H1 (cell line): Measurements from ENCODE around the gene ZFP36L2. TPM values are rescaled to one million over a fixed set of nuclear protein-coding genes. Genes with fewer than 3 reads are reported as not detected.
A peak's percentile ranks its signal among the peaks of the same experiment; 100 is the strongest.

Experiments used
- CTCF ChIA-PET: fragments of 300-600 bp; sonication (Branson Sonifier 250); formaldehyde crosslinking; loops from one replicate; lab custom pipeline; 2021; ENCODE audit not compliant: partially characterized antibody; lab: Charles Lee
- POLR2A ChIA-PET: fragments of 300-600 bp; sonication (Branson Sonifier 250); formaldehyde crosslinking; loops from one replicate; lab custom pipeline; 2021; ENCODE audit warnings: inconsistent platforms; ENCODE audit not compliant: partially characterized antibody; lab: Charles Lee
- DNase-seq, 2 experiments: peaks; one replicate each; pipeline versions ENCODE4 v3.0.0 to v3.0.0-alpha.2; 2010 to 2022; ENCODE audit warnings: low spot score in 2 of 2, low read depth in 1 of 2, mixed read lengths in 1 of 2
- FAIRE-seq: peaks from 2 replicates; lab custom pipeline; 2011; peaks lifted over from hg19 to GRCh38; lab: Jason Lieb, UNC
- H2AFZ ChIP-seq: 2 replicates; pipeline ENCODE4 v1.8.1; 2012; ENCODE audit warnings: low read length, inconsistent platforms
- H2AK5ac ChIP-seq: 2 replicates; pipeline ENCODE4 v1.6.1; 2013; ENCODE audit warnings: low read depth, low read length
- H2BK120ac ChIP-seq: replicated peaks from 2 replicates; pipeline ENCODE3; 2013; ENCODE audit warnings: low read depth, low read length, inconsistent platforms
- H2BK12ac ChIP-seq: 2 replicates; pipeline ENCODE4 v1.6.1; 2013; ENCODE audit warnings: low read depth, low read length
- H2BK15ac ChIP-seq: 2 replicates; pipeline ENCODE4 v1.6.1; 2013; ENCODE audit warnings: low read length
- H2BK20ac ChIP-seq: 2 replicates; pipeline ENCODE4 v1.6.1; 2013; ENCODE audit warnings: low read length
- H2BK5ac ChIP-seq: 2 replicates; pipeline ENCODE4 v1.6.1; 2013; ENCODE audit warnings: low read depth, low read length
- H3K14ac ChIP-seq: 2 replicates; pipeline ENCODE4 v1.6.1; 2013; ENCODE audit warnings: inconsistent platforms; ENCODE audit not compliant: insufficient read length
- H3K18ac ChIP-seq: 2 replicates; pipeline ENCODE4 v1.6.1; 2013; ENCODE audit warnings: low read length; ENCODE audit errors: extremely low read depth
- H3K23ac ChIP-seq: 2 replicates; pipeline ENCODE4 v1.6.1; 2013; ENCODE audit warnings: inconsistent platforms; ENCODE audit not compliant: insufficient read length
- H3K23me2 ChIP-seq: 2 replicates; pipeline ENCODE4 v1.6.1; 2013; ENCODE audit warnings: low read depth, low read length
- H3K27ac ChIP-seq: 2 replicates; pipeline ENCODE4 v1.6.1; 2011; ENCODE audit warnings: low read depth, low read length, inconsistent platforms
- H3K27me3 ChIP-seq, 4 experiments: replicated peaks in 1 of 4; 1 replicate in 1 of 4; 2 replicates in 3 of 4; pipeline versions ENCODE4 v1.6.1 to v1.8.1; 2011 to 2013; ENCODE audit warnings: low read length in 3 of 4, mild to moderate bottlenecking in 3 of 4, inconsistent platforms in 2 of 4, mixed read lengths in 2 of 4, moderate library complexity in 1 of 4; ENCODE audit not compliant: control insufficient read depth in 3 of 4, insufficient read depth in 3 of 4; ENCODE audit errors: extremely low read depth in 1 of 4
- H3K36me3 ChIP-seq, 4 experiments: 2 replicates each; pipeline versions ENCODE4 v1.6.1 to v1.8.1; 2011 to 2013; ENCODE audit warnings: mild to moderate bottlenecking in 4 of 4, low read length in 3 of 4, moderate library complexity in 2 of 4, control low read depth in 1 of 4, inconsistent platforms in 1 of 4; ENCODE audit not compliant: insufficient read depth in 4 of 4, control insufficient read depth in 2 of 4
- H3K4ac ChIP-seq: replicated peaks from 2 replicates; pipeline ENCODE3; 2013; ENCODE audit warnings: low read length, low read depth, mixed read lengths, inconsistent platforms; ENCODE audit not compliant: insufficient read length
- H3K4me1 ChIP-seq, 4 experiments: replicated peaks in 1 of 4; 1 replicate in 1 of 4; 2 replicates in 3 of 4; pipeline versions ENCODE4 v1.6.1 to v1.8.1; 2011 to 2013; ENCODE audit warnings: low read length in 3 of 4, inconsistent platforms in 2 of 4, mixed read lengths in 1 of 4; ENCODE audit not compliant: insufficient read depth in 4 of 4, control insufficient read depth in 3 of 4
- H3K4me2 ChIP-seq, 2 experiments: 2 replicates each; pipeline versions ENCODE4 v1.6.1 to v1.8.1; 2011 to 2013; ENCODE audit warnings: low read depth in 2 of 2, low read length in 2 of 2, control low read depth in 1 of 2, inconsistent platforms in 1 of 2, mild to moderate bottlenecking in 1 of 2; ENCODE audit not compliant: insufficient read depth in 1 of 2
- H3K4me3 ChIP-seq, 4 experiments: fragments of 200-600, 300-600 bp in 1 of 4; sonication (generic), shearing (Covaris generic), sonication (Bioruptor Twin) in 1 of 4; 2 replicates each; pipeline versions ENCODE4 v1.5.1 to v1.8.1; 2011 to 2016; ENCODE audit warnings: low read length in 4 of 4, low read depth in 3 of 4, control low read depth in 2 of 4, inconsistent platforms in 2 of 4, mild to moderate bottlenecking in 2 of 4, mixed read lengths in 1 of 4, moderate library complexity in 1 of 4; ENCODE audit not compliant: insufficient read depth in 2 of 4; ENCODE audit errors: extremely low read depth in 1 of 4
- H3K56ac ChIP-seq: replicated peaks from 2 replicates; pipeline ENCODE3; 2013; ENCODE audit warnings: low read depth, mild to moderate bottlenecking, mixed read lengths, low read length, inconsistent platforms; ENCODE audit not compliant: insufficient read length
- H3K79me1 ChIP-seq: 2 replicates; pipeline ENCODE4 v1.6.1; 2013; ENCODE audit warnings: low read depth, low read length, control low read depth
- H3K79me2 ChIP-seq, 2 experiments: 2 replicates each; pipeline versions ENCODE4 v1.6.1 to v1.8.1; 2012 to 2013; ENCODE audit warnings: low read length in 2 of 2, mild to moderate bottlenecking in 2 of 2, inconsistent platforms in 1 of 2; ENCODE audit not compliant: insufficient read depth in 2 of 2, control insufficient read depth in 1 of 2
- H3K9ac ChIP-seq, 4 experiments: replicated peaks in 1 of 4; 1 replicate in 1 of 4; 2 replicates in 3 of 4; pipeline versions ENCODE4 v1.6.1 to v1.8.1; 2011 to 2013; ENCODE audit warnings: low read depth in 3 of 4, low read length in 3 of 4, control low read depth in 2 of 4, mild to moderate bottlenecking in 2 of 4, moderate library complexity in 2 of 4, inconsistent platforms in 1 of 4; ENCODE audit errors: extremely low read depth in 1 of 4
- H3K9me3 ChIP-seq, 2 experiments: 2 replicates each; pipeline versions ENCODE4 v1.6.1 to v1.8.1; 2012 to 2013; ENCODE audit warnings: mild to moderate bottlenecking in 2 of 2, moderate library complexity in 2 of 2, control low read depth in 1 of 2, inconsistent platforms in 1 of 2, low read depth in 1 of 2, low read length in 1 of 2, mixed read lengths in 1 of 2; ENCODE audit not compliant: insufficient read depth in 2 of 2
- H4K20me1 ChIP-seq, 2 experiments: replicated peaks in 1 of 2; 2 replicates each; pipeline versions ENCODE3 to v1.8.1; 2011 to 2013; ENCODE audit warnings: inconsistent platforms in 2 of 2, low read length in 2 of 2, mild to moderate bottlenecking in 1 of 2; ENCODE audit not compliant: insufficient read depth in 2 of 2, control insufficient read depth in 1 of 2
- H4K5ac ChIP-seq: 2 replicates; pipeline ENCODE4 v1.6.1; 2013; ENCODE audit warnings: low read length, low read depth, mixed read lengths, inconsistent platforms; ENCODE audit not compliant: insufficient read length
- H4K8ac ChIP-seq: 2 replicates; pipeline ENCODE4 v1.8.0; 2013; ENCODE audit warnings: mild to moderate bottlenecking, moderate library complexity, low read length, inconsistent platforms; ENCODE audit not compliant: insufficient read depth; ENCODE audit errors: extremely low read depth
- H4K91ac ChIP-seq: replicated peaks from 2 replicates; pipeline ENCODE3; 2013; ENCODE audit warnings: low read length, mixed read lengths, inconsistent platforms; ENCODE audit not compliant: insufficient read length
- JUND ChIP-seq: IDR thresholded peaks from 2 replicates; pipeline ENCODE4 v1.6.1; 2011; ENCODE audit warnings: mild to moderate bottlenecking, improper control_type of control experiment, low read length
- RAD21 ChIP-seq, 2 experiments: IDR thresholded peaks in 1 of 2; conservative IDR thresholded peaks in 1 of 2; 2 replicates each; pipeline ENCODE4 v1.6.1; 2011; ENCODE audit warnings: low read depth in 2 of 2, low read length in 2 of 2, improper control_type of control experiment in 1 of 2, inconsistent platforms in 1 of 2, mild to moderate bottlenecking in 1 of 2, moderate library complexity in 1 of 2
- WGBS, 2 experiments: shearing (Covaris generic) in 1 of 2; methylation state at CpG; one replicate each; pipeline versions ENCODE4 v1.1.6 to v1.1.7; 2013 to 2015; ENCODE audit warnings: low lambda C conversion rate in 2 of 2, mixed read lengths in 2 of 2, inconsistent platforms in 1 of 2, low coverage in 1 of 2, missing lambda C conversion rate in 1 of 2; ENCODE audit not compliant: insufficient replicate concordance in 2 of 2, insufficient coverage in 1 of 2, insufficient read length in 1 of 2; ENCODE audit errors: extremely low coverage in 1 of 2, missing lambda C conversion rate in 1 of 2; 5-methylcytosine and 5-hydroxymethylcytosine counted together
- polyA plus RNA-seq, 7 experiments: library from polyadenylated mRNA; depleted of rRNA in 3 of 7; stranded (reverse) in 5 of 7; unstranded in 2 of 7; fragments of >200 nt in 5 of 7; fragments of 200-250 nt in 2 of 7; gene quantifications; 1 replicate in 5 of 7; 2 replicates in 1 of 7; 4 replicates in 1 of 7; pipeline versions ENCODE4 v1.2.1 to v1.2.3, GENCODE V29; 2011 to 2013; ENCODE audit warnings: missing spikeins in 2 of 7, mixed read lengths in 2 of 7
- total RNA-seq: library from RNA; stranded (reverse); fragmentation: NEBNext Ultra II Directional; extraction: Animal tissue kit (Norgen Biotek cat#: 25700); gene quantifications from 2 replicates; pipeline ENCODE4 v1.2.1, GENCODE V29; 2021
- TF ChIP-seq, protein P1 (sequence below), 3 experiments: IDR thresholded peaks; 1 replicate in 2 of 3; 2 replicates in 1 of 3; pipeline versions ENCODE4 v1.5.1 to v1.6.1; 2011; ENCODE audit warnings: low read length in 3 of 3, mild to moderate bottlenecking in 3 of 3, inconsistent platforms in 2 of 3, low read depth in 1 of 3, moderate library complexity in 1 of 3; ENCODE audit not compliant: insufficient read depth in 1 of 3; ENCODE audit errors: control extremely low read depth in 1 of 3

ZFP36L2 gene
- total and polyA plus RNA-seq, 2 of the 8 experiments (the other 6 are each of a cell fraction or from before 2014, with no cell fraction given): 13.4 to 102 TPM

DNA sequence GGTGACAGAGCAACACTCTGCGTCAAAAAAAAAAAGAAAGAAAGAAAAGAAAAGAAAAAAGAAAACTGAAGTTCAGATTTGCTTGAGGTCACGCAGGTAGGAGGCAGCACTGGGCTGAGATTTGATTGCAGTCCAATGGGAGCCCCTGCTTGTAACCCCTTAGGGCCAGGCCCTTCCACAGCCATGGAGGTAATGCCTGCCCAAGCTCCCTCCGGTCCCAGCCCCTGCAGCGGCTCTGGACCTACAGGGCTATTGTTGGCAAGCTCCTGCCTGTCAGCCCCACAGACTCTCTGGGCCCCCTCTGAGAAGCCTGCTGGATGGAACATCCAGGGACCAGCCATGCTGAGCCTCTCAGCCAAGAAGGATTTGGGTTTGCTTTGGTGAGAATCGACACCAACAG, 12.2 kb downstream of the ZFP36L2 start:
- Histone ChIP-seq H3K18ac (peak overlapping the region; percentile 62), H3K4me3 (no peak overlapping the region), H3K4me2 (no peak overlapping the region; a peak in 1 of 4 replicates), H4K8ac (peak overlapping the region; percentile 83), H4K20me1 (peaks cover 0 to 3% of the 10 kb centered on the region in 2 experiments), H3K4me1 (peaks cover 9 to 22% (median 16%) of the 10 kb centered on the region in 4 experiments), H3K14ac (no peak overlapping the region), H4K5ac (peak overlapping the region; percentile 45), H2AFZ (no peak overlapping the region), H3K79me2 (no peaks in the 10 kb centered on the region), H3K9me3 (no peaks in the 10 kb centered on the region), H2BK12ac (no peak overlapping the region), H2BK5ac (peak overlapping the region; percentile 76; the same call in 1 of the 2 replicates), H2BK15ac (0 out of 2 replicates have a peak overlapping the region, but pooled peaks have one; percentile 88), H3K27me3 (no peaks in the 10 kb centered on the region), H2BK20ac (peak overlapping the region; percentile 96), H3K23ac (no peak overlapping the region), H3K9ac (no peak overlapping the region), H2AK5ac (no peak overlapping the region; the same call in 1 of the 2 replicates), H3K23me2 (peaks cover 6% of the 10 kb centered on the region), H2BK120ac (peak overlapping the region; percentile 50), H3K79me1 (no peaks in the 10 kb centered on the region), H3K56ac (no peak overlapping the region), H4K91ac (peak overlapping the region; percentile 79), H3K36me3 (no peaks in the 10 kb centered on the region), H3K27ac (no peak overlapping the region), H3K4ac (no peak overlapping the region)
- FAIRE-seq (no peak), DNase-seq (no peak)
- TF ChIP-seq RAD21 (IDR thresholded peaks at IDR 0.05 in 1 of 2, conservative IDR thresholded peaks at IDR 0.05 in 1 of 2; ENCODE audit: low read depth in 2 of 2, low read length in 2 of 2): peak in 1 of 2 experiments; percentile 31; a peak in 2 of 4 replicates
- TF ChIP-seq JUND: no peak
- TF ChIP-seq, protein P1, sequence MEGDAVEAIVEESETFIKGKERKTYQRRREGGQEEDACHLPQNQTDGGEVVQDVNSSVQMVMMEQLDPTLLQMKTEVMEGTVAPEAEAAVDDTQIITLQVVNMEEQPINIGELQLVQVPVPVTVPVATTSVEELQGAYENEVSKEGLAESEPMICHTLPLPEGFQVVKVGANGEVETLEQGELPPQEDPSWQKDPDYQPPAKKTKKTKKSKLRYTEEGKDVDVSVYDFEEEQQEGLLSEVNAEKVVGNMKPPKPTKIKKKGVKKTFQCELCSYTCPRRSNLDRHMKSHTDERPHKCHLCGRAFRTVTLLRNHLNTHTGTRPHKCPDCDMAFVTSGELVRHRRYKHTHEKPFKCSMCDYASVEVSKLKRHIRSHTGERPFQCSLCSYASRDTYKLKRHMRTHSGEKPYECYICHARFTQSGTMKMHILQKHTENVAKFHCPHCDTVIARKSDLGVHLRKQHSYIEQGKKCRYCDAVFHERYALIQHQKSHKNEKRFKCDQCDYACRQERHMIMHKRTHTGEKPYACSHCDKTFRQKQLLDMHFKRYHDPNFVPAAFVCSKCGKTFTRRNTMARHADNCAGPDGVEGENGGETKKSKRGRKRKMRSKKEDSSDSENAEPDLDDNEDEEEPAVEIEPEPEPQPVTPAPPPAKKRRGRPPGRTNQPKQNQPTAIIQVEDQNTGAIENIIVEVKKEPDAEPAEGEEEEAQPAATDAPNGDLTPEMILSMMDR (IDR thresholded peaks at IDR 0.05; ENCODE audit: control extremely low read depth in 1 of 3, insufficient read depth in 1 of 3, low read depth in 1 of 3, low read length in 3 of 3): peak in 1 of 3 experiments; percentile 39; a peak in 2 of 4 replicates
- WGBS, 2 experiments: 84% methylated on average over 4 of the region's 5 CpGs; no CpG with 5 or more reads in 1 of the 2 experiments
- CTCF ChIA-PET: interaction anchor here (0.7 to 8.8 kb wide), 22 partner anchors 8 to 281 kb away, joined by 3 to 101 read pairs (median 4); partner anchors contain the start of gene ZFP36L2
- POLR2A ChIA-PET: interaction anchor here (1.5 to 2.4 kb wide), 3 partner anchors 8 to 19 kb away, joined by 3 to 11 read pairs (median 4); no protein-coding TSS in a partner anchor
